ENCODE results near the gene SPOCK1. TPM values are rescaled to one million over a fixed set of nuclear protein-coding genes. Genes with fewer than 3 reads are reported as not detected.

Gene SPOCK1
- total and polyA plus RNA-seq, 9 of the 15 experiments (the other 6 are each of a cell fraction or from before 2014, with no cell fraction given), result 0.01 to 0.35 (median 0.04) TPM; not detected in 6

DNA sequence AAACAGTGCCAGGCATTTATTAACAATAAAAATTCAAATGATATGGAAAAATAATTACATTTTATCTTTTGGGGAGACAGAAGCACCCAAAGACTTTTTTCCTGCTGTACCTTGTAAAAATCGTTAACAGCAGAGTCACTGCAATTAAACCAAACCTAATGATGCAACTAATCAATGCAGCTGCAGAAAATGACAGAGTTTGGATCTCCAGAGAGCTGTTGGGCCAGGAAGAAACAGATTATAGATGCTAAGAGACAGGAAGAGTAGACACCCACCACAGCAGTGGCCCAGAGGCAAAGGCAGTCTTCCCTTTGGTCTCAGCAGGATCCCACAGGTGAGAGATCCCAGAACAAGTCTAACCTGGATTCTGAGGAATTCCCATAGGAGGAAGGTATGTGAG lies 53.0 kb downstream of the SPOCK1 start (continued):
- TF ChIP-seq, protein P1, sequence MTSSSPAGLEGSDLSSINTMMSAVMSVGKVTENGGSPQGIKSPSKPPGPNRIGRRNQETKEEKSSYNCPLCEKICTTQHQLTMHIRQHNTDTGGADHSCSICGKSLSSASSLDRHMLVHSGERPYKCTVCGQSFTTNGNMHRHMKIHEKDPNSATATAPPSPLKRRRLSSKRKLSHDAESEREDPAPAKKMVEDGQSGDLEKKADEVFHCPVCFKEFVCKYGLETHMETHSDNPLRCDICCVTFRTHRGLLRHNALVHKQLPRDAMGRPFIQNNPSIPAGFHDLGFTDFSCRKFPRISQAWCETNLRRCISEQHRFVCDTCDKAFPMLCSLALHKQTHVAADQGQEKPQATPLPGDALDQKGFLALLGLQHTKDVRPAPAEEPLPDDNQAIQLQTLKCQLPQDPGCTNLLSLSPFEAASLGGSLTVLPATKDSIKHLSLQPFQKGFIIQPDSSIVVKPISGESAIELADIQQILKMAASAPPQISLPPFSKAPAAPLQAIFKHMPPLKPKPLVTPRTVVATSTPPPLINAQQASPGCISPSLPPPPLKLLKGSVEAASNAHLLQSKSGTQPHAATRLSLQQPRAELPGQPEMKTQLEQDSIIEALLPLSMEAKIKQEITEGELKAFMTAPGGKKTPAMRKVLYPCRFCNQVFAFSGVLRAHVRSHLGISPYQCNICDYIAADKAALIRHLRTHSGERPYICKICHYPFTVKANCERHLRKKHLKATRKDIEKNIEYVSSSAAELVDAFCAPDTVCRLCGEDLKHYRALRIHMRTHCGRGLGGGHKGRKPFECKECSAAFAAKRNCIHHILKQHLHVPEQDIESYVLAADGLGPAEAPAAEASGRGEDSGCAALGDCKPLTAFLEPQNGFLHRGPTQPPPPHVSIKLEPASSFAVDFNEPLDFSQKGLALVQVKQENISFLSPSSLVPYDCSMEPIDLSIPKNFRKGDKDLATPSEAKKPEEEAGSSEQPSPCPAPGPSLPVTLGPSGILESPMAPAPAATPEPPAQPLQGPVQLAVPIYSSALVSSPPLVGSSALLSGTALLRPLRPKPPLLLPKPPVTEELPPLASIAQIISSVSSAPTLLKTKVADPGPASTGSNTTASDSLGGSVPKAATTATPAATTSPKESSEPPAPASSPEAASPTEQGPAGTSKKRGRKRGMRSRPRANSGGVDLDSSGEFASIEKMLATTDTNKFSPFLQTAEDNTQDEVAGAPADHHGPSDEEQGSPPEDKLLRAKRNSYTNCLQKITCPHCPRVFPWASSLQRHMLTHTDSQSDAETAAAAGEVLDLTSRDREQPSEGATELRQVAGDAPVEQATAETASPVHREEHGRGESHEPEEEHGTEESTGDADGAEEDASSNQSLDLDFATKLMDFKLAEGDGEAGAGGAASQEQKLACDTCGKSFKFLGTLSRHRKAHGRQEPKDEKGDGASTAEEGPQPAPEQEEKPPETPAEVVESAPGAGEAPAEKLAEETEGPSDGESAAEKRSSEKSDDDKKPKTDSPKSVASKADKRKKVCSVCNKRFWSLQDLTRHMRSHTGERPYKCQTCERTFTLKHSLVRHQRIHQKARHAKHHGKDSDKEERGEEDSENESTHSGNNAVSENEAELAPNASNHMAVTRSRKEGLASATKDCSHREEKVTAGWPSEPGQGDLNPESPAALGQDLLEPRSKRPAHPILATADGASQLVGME (CRISPR knock-in tag; IDR thresholded peaks at IDR 0.05), result no peak
- TF ChIP-seq CC2D1A (IDR thresholded peaks at IDR 0.05), result no peak
- no peak for TF ChIP-seq TRIM28 (IDR thresholded peaks at IDR 0.05)
- TF ChIP-seq, protein P2, sequence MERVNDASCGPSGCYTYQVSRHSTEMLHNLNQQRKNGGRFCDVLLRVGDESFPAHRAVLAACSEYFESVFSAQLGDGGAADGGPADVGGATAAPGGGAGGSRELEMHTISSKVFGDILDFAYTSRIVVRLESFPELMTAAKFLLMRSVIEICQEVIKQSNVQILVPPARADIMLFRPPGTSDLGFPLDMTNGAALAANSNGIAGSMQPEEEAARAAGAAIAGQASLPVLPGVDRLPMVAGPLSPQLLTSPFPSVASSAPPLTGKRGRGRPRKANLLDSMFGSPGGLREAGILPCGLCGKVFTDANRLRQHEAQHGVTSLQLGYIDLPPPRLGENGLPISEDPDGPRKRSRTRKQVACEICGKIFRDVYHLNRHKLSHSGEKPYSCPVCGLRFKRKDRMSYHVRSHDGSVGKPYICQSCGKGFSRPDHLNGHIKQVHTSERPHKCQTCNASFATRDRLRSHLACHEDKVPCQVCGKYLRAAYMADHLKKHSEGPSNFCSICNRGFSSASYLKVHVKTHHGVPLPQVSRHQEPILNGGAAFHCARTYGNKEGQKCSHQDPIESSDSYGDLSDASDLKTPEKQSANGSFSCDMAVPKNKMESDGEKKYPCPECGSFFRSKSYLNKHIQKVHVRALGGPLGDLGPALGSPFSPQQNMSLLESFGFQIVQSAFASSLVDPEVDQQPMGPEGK (CRISPR knock-in tag; IDR thresholded peaks at IDR 0.05; ENCODE audit: borderline replicate concordance), result no peak
- TF ChIP-seq, protein P3, sequence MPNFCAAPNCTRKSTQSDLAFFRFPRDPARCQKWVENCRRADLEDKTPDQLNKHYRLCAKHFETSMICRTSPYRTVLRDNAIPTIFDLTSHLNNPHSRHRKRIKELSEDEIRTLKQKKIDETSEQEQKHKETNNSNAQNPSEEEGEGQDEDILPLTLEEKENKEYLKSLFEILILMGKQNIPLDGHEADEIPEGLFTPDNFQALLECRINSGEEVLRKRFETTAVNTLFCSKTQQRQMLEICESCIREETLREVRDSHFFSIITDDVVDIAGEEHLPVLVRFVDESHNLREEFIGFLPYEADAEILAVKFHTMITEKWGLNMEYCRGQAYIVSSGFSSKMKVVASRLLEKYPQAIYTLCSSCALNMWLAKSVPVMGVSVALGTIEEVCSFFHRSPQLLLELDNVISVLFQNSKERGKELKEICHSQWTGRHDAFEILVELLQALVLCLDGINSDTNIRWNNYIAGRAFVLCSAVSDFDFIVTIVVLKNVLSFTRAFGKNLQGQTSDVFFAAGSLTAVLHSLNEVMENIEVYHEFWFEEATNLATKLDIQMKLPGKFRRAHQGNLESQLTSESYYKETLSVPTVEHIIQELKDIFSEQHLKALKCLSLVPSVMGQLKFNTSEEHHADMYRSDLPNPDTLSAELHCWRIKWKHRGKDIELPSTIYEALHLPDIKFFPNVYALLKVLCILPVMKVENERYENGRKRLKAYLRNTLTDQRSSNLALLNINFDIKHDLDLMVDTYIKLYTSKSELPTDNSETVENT (CRISPR knock-in tag; IDR thresholded peaks at IDR 0.05), result no peak
- TF ChIP-seq IFI16 (CRISPR knock-in tag; IDR thresholded peaks at IDR 0.05), result no peak
